Smooth muscle cell (in vitro differentiated cells): ENCODE data around the gene ENKD1. TPM values are rescaled to one million over a fixed set of nuclear protein-coding genes. Genes with fewer than 3 reads are reported as not detected.

ENCODE experiments used
- DNase-seq: peaks from one replicate; lab custom pipeline; 2025; ENCODE audit not compliant: unreplicated experiment; lab: John Stamatoyannopoulos, UW
- H2AFZ ChIP-seq: fragments of 200-600 bp; sonication (generic); 2 replicates; pipeline ENCODE4 v1.6.0; 2016; ENCODE audit warnings: antibody characterized with exemption, low read depth, mild to moderate bottlenecking
- H3F3A ChIP-seq: fragments of 200-600 bp; sonication (generic); 2 replicates; pipeline ENCODE4 v1.6.0; 2017; ENCODE audit warnings: antibody characterized with exemption, low read depth
- H3K27ac ChIP-seq: fragments of 200-600 bp; sonication (generic); 2 replicates; pipeline ENCODE4 v1.5.1; 2016; ENCODE audit warnings: low read depth, mild to moderate bottlenecking
- H3K27me3 ChIP-seq: fragments of 200-600 bp; sonication (generic); 2 replicates; pipeline ENCODE4 v1.6.1; 2016; ENCODE audit warnings: low read depth, mild to moderate bottlenecking
- H3K36me3 ChIP-seq: fragments of 200-600 bp; sonication (generic); 2 replicates; pipeline ENCODE4 v1.5.1; 2016; ENCODE audit warnings: low read depth
- H3K4me1 ChIP-seq: fragments of 200-600 bp; sonication (generic); 2 replicates; pipeline ENCODE4 v1.5.1; 2016; ENCODE audit warnings: low read depth
- H3K4me2 ChIP-seq: fragments of 200-600 bp; sonication (generic); 2 replicates; pipeline ENCODE4 v1.6.0; 2016; ENCODE audit warnings: mild to moderate bottlenecking
- H3K4me3 ChIP-seq: fragments of 200-600 bp; sonication (generic); 2 replicates; pipeline ENCODE4 v1.5.1; 2016; ENCODE audit warnings: mild to moderate bottlenecking
- H3K79me2 ChIP-seq: fragments of 200-600 bp; sonication (generic); 2 replicates; pipeline ENCODE4 v1.6.0; 2016; ENCODE audit warnings: low read depth, mild to moderate bottlenecking
- H3K9ac ChIP-seq: fragments of 200-600 bp; sonication (generic); 2 replicates; pipeline ENCODE4 v1.6.0; 2016; ENCODE audit warnings: low read depth
- H3K9me3 ChIP-seq: fragments of 200-600 bp; sonication (generic); replicated peaks from 2 replicates; pipeline ENCODE4 v1.5.1; 2016; ENCODE audit warnings: low read depth
- H4K20me1 ChIP-seq: fragments of 200-600 bp; sonication (generic); 2 replicates; pipeline ENCODE4 v1.6.0; 2016; ENCODE audit warnings: low read depth
- WGBS: methylation state at CpG from one replicate; pipeline ENCODE4 v1.1.7; 2016; ENCODE audit warnings: low lambda C conversion rate; 5-methylcytosine and 5-hydroxymethylcytosine counted together
- polyA plus RNA-seq: library from polyadenylated mRNA; unstranded; fragments of >200 nt; fragmentation: Nextera tagmentation; extraction: Ambion mirVana; gene quantifications from 2 replicates; pipeline ENCODE4 v1.2.1, GENCODE V29; 2016
- total RNA-seq: library from RNA; depleted of rRNA; stranded (reverse); fragments of >200 nt; gene quantifications from 2 replicates; pipeline ENCODE4 v1.2.3, GENCODE V29; 2014
- TF ChIP-seq, protein P1 (sequence below): fragments of 200-600 bp; sonication (generic); IDR thresholded peaks from 2 replicates; pipeline ENCODE4 v1.5.1; 2017; ENCODE audit warnings: borderline replicate concordance, mild to moderate bottlenecking, antibody characterized with exemption; ENCODE audit not compliant: insufficient read depth, poor library complexity, severe bottlenecking

The ENKD1 gene
- total and polyA plus RNA-seq, 2 experiments from 2014 or later = 9.8 to 14.2 TPM

GRCh38 chr16:67637625-67638024 lies 28.9 kb downstream of the ENKD1 start:
- TF ChIP-seq, protein P1, sequence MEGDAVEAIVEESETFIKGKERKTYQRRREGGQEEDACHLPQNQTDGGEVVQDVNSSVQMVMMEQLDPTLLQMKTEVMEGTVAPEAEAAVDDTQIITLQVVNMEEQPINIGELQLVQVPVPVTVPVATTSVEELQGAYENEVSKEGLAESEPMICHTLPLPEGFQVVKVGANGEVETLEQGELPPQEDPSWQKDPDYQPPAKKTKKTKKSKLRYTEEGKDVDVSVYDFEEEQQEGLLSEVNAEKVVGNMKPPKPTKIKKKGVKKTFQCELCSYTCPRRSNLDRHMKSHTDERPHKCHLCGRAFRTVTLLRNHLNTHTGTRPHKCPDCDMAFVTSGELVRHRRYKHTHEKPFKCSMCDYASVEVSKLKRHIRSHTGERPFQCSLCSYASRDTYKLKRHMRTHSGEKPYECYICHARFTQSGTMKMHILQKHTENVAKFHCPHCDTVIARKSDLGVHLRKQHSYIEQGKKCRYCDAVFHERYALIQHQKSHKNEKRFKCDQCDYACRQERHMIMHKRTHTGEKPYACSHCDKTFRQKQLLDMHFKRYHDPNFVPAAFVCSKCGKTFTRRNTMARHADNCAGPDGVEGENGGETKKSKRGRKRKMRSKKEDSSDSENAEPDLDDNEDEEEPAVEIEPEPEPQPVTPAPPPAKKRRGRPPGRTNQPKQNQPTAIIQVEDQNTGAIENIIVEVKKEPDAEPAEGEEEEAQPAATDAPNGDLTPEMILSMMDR = no peak
- Histone ChIP-seq H3K36me3 (peaks cover 10% of the 10 kb centered on the region), H3F3A (no peaks in the 10 kb centered on the region), H3K27ac (no peak overlapping the region), H3K27me3 (no peaks in the 10 kb centered on the region), H3K9ac (no peak overlapping the region), H2AFZ (no peak overlapping the region), H3K9me3 (no peaks in the 10 kb centered on the region), H4K20me1 (peaks cover 13% of the 10 kb centered on the region), H3K4me1 (no peaks in the 10 kb centered on the region), H3K4me2 (no peak overlapping the region), H3K79me2 (no peaks in the 10 kb centered on the region), H3K4me3 (no peak overlapping the region)
- WGBS = 96% methylated on average over 12 of the region's 12 CpGs
- DNase-seq = no peak

GRCh38 chr16:67636713-67637112 lies 29.8 kb downstream of the ENKD1 start:
- WGBS = 98% methylated on average over 8 of the region's 8 CpGs
- no peak overlapping the region for H3K9ac ChIP-seq
- H3K79me2 ChIP-seq = no peaks in the 10 kb centered on the region
- H3K4me1 ChIP-seq = no peaks in the 10 kb centered on the region
- H2AFZ ChIP-seq = no peak overlapping the region
- no peaks in the 10 kb centered on the region for H3F3A ChIP-seq
- H3K27me3 ChIP-seq = no peaks in the 10 kb centered on the region
- H3K27ac ChIP-seq = no peak overlapping the region
- H3K9me3 ChIP-seq = no peaks in the 10 kb centered on the region
- no peak overlapping the region for H3K4me2 ChIP-seq
- peaks cover 10% of the 10 kb centered on the region for H3K36me3 ChIP-seq
- no peak for DNase-seq
- peaks cover 13% of the 10 kb centered on the region for H4K20me1 ChIP-seq
- no peak overlapping the region for H3K4me3 ChIP-seq
- TF ChIP-seq, protein P1 = no peak

DNA sequence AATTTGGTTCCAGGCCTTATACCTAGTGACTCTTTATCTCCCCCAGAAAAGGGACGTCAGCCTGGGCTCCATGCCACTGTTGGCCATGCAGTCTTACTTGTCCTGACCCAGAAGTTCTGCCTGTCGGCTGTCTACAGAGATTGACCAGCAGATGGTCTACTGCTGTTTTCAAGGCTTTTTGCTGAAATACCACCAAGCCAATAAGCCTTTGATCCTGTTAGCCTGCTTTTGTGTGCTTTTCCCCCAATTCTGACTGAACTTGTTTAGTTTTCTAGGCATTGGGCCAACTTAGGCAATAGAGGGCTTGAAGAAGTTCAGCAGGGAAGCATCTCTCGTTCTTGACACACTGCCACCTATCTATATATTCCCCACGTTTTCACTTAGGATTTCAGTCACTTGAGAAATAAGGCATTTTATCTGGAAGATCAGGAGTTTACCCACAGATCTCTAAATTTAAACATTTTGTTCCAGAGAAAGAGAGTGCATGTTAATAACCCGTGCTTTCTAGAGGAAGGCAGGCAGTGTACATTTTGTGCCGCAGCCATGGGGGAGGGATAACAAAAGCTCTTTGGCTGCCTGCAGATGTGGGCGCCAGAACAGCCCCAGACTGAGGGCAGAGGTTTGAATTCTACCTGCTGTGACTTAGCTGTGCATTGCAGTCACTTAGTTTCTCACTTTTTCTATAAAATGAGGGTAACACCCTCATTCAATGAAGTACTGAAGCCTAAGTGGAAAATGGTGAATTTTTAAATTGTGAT lies 34.0 kb downstream of the ENKD1 start:
- DNase-seq = no peak
- H3K4me3 ChIP-seq = no peak overlapping the region
- no peak overlapping the region for H3K4me2 ChIP-seq
- no peaks in the 10 kb centered on the region for H3K27me3 ChIP-seq
- no peak overlapping the region for H2AFZ ChIP-seq
- 94% methylated on average over 7 of the region's 7 CpGs for WGBS
- TF ChIP-seq, protein P1 = no peak
- H3K9ac ChIP-seq = no peak overlapping the region
- peaks cover 7% of the 10 kb centered on the region for H3K36me3 ChIP-seq
- H3K79me2 ChIP-seq = no peaks in the 10 kb centered on the region
- H3K4me1 ChIP-seq = no peaks in the 10 kb centered on the region
- peaks cover 13% of the 10 kb centered on the region for H4K20me1 ChIP-seq
- H3K9me3 ChIP-seq = no peaks in the 10 kb centered on the region
- H3F3A ChIP-seq = no peaks in the 10 kb centered on the region
- no peak overlapping the region for H3K27ac ChIP-seq

DNA sequence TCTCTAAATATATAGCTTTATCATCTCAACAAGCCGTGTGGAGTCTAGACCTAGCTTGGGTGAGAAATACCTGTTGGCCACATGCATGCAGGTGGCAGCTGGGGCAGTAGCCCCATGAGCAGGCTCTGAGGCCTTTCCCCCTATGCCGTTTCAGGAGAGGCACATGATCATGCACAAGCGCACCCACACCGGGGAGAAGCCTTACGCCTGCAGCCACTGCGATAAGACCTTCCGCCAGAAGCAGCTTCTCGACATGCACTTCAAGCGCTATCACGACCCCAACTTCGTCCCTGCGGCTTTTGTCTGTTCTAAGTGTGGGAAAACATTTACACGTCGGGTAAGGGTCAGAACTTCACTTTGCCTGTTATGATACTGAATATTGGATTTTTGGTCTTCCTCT lies 38.3 kb downstream of the ENKD1 start:
- no peaks in the 10 kb centered on the region for H3K27me3 ChIP-seq
- H3K36me3 ChIP-seq = peaks cover 9% of the 10 kb centered on the region
- no peaks in the 10 kb centered on the region for H3F3A ChIP-seq
- H3K4me1 ChIP-seq = no peaks in the 10 kb centered on the region
- no peak for DNase-seq
- H3K9me3 ChIP-seq = no peaks in the 10 kb centered on the region
- H3K79me2 ChIP-seq = no peaks in the 10 kb centered on the region
- H3K4me2 ChIP-seq = no peak overlapping the region
- H4K20me1 ChIP-seq = peaks cover 6% of the 10 kb centered on the region
- no peak overlapping the region for H2AFZ ChIP-seq
- no peak overlapping the region for H3K9ac ChIP-seq
- WGBS = 96% methylated on average over 14 of the region's 14 CpGs
- TF ChIP-seq, protein P1 = no peak
- no peak overlapping the region for H3K4me3 ChIP-seq
- H3K27ac ChIP-seq = no peak overlapping the region
